Stimulated activated CD8-positive, alpha-beta memory T cell treated with anti-CD3 and anti-CD28 coated beads, Interleukin-2, amount 100 ng/mL, for 48 hours (primary cell): ENCODE data around the gene ARPC5.

Experiments
- DNase-seq, 2 donors: peaks; one replicate each; pipeline ENCODE4 v3.0.0-alpha.2; 2020; ENCODE audit warnings: low read depth in 2 of 2

ARPC5 gene

GRCh38 chr1:183611021-183611420, 24.6 kb downstream of the ARPC5 start:
- no peak for DNase-seq

GRCh38 chr1:183609759-183610452, 25.7 kb downstream of the ARPC5 start:
- DNase-seq, result no peak

GRCh38 chr1:183609313-183609712, 26.3 kb downstream of the ARPC5 start:
- no peak for DNase-seq

GRCh38 chr1:183607322-183607980, 28.1 kb downstream of the ARPC5 start:
- no peak for DNase-seq

GRCh38 chr1:183605904-183606303, 29.7 kb downstream of the ARPC5 start:
- no peak for DNase-seq

GRCh38 chr1:183604815-183605214, 30.8 kb downstream of the ARPC5 start:
- no peak for DNase-seq

GRCh38 chr1:183604038-183604808, 31.4 kb downstream of the ARPC5 start:
- no peak for DNase-seq

GRCh38 chr1:183602510-183602909, 33.1 kb downstream of the ARPC5 start:
- DNase-seq, result no peak

GRCh38 chr1:183600634-183601033, 34.9 kb downstream of the ARPC5 start:
- no peak for DNase-seq

- no peak for DNase-seq
Observed at GRCh38 chr1:183600136-183600535, 35.4 kb downstream of the ARPC5 start.

GRCh38 chr1:183598386-183598785, 37.2 kb downstream of the ARPC5 start:
- DNase-seq, result no peak

GRCh38 chr1:183597656-183598347, 37.8 kb downstream of the ARPC5 start:
- no peak for DNase-seq

GRCh38 chr1:183596500-183596899, 39.1 kb downstream of the ARPC5 start:
- no peak for DNase-seq

- DNase-seq, result no peak
Observed at GRCh38 chr1:183595537-183595936, 40.0 kb downstream of the ARPC5 start.

- no peak for DNase-seq
Observed at GRCh38 chr1:183593356-183593755, 42.2 kb downstream of the ARPC5 start.

GRCh38 chr1:183592733-183593132, 42.9 kb downstream of the ARPC5 start:
- DNase-seq, result no peak

GRCh38 chr1:183590244-183591191, 45.1 kb downstream of the ARPC5 start, which contains the start of gene NCF2:
TSS of gene NCF2 (minus strand) at chr1:183590459. CDS start at chr1:183590329, 130 bp downstream.
- peak in 1 of 2 donors; percentile 8 for DNase-seq

- no peak for DNase-seq
Observed at GRCh38 chr1:183589874-183590243, 45.7 kb downstream of the ARPC5 start.

GRCh38 chr1:183589384-183589783, 46.2 kb downstream of the ARPC5 start:
- DNase-seq, result no peak

GRCh38 chr1:183588827-183589226, 46.8 kb downstream of the ARPC5 start:
- DNase-seq, result no peak

- DNase-seq, result no peak
Observed at GRCh38 chr1:183586926-183587325, 48.7 kb downstream of the ARPC5 start.
